Upper lobe of right lung (tissue), 1 donor: ENCODE data around the gene GDF15. TPM values are rescaled to one million over a fixed set of nuclear protein-coding genes. Genes with fewer than 3 reads are reported as not detected.

Experiments
- ATAC-seq: fragments of 200-7000 bp; cut with Tn5 transposase; one replicate; pipeline ENCODE4 v1.9.1; 2020; ENCODE audit warnings: mild to moderate bottlenecking, moderate library complexity
- DNase-seq: peaks from one replicate; pipeline ENCODE4 v3.0.0-alpha.2; 2020
- H3K27ac ChIP-seq: fragments of 200-600 bp; one replicate; pipeline ENCODE4 v1.8.0; 2022
- H3K27me3 ChIP-seq: fragments of 200-600 bp; one replicate; pipeline ENCODE4 v1.8.0; 2022; ENCODE audit warnings: mild to moderate bottlenecking
- H3K36me3 ChIP-seq: fragments of 200-600 bp; one replicate; pipeline ENCODE4 v1.8.0; 2022
- H3K4me1 ChIP-seq: fragments of 200-600 bp; one replicate; pipeline ENCODE4 v1.8.0; 2022
- H3K4me3 ChIP-seq: fragments of 200-600 bp; one replicate; pipeline ENCODE4 v1.8.0; 2022; ENCODE audit warnings: mild to moderate bottlenecking
- H3K9me3 ChIP-seq: fragments of 200-600 bp; one replicate; pipeline ENCODE4 v1.8.0; 2022
- CTCF ChIP-seq: fragments of 200-600 bp; IDR thresholded peaks from one replicate; pipeline ENCODE4 v1.8.0; 2022; ENCODE audit warnings: antibody characterized with exemption
- intact Hi-C: fragments of 100-400 bp; cut with DNase I; formaldehyde crosslinking; loops from one replicate; pipeline ENCODE4 v1.11.0; 2022
- total RNA-seq: library from RNA; stranded (reverse); fragmentation: NEBNext Ultra II Directional; extraction: Animal tissue kit (Norgen Biotek cat#: 25700); gene quantifications from one replicate; pipeline ENCODE4 v1.2.1, GENCODE V29; 2021
- donor health status: DM: no; HTN: yes; CAD: no; lungs with severe emphysema.

GDF15 gene
- total RNA-seq, 1 donor from 2014 or later, result 105 TPM

GRCh38 chr19:18392926-18393325 lies 7.0 kb downstream of the GDF15 start:
- Histone ChIP-seq H3K36me3 (peaks cover 11% of the 10 kb centered on the region), H3K9me3 (no peaks in the 10 kb centered on the region), H3K4me3 (peak overlapping the region; percentile 32), H3K4me1 (peaks cover 11% of the 10 kb centered on the region), H3K27ac (peak overlapping the region; percentile 24), H3K27me3 (peaks cover 11% of the 10 kb centered on the region)
- no peak for DNase-seq
- ATAC-seq, result no peak
- intact Hi-C loops, result loop anchor here (5.0 kb wide), 1 partner anchor 41 kb away; no protein-coding TSS in a partner anchor
- TF ChIP-seq CTCF, result no peak

- ATAC-seq (peak; percentile 53), DNase-seq (no peak)
- Histone ChIP-seq H3K27me3 (peaks cover 12% of the 10 kb centered on the region), H3K27ac (no peak overlapping the region), H3K4me3 (peak overlapping the region; percentile 32), H3K9me3 (no peaks in the 10 kb centered on the region), H3K36me3 (peaks cover 11% of the 10 kb centered on the region), H3K4me1 (peaks cover 10% of the 10 kb centered on the region)
- intact Hi-C loops, result loop anchor here (5.0 kb wide), 1 partner anchor 42 kb away; no protein-coding TSS in a partner anchor
- no peak for TF ChIP-seq CTCF
Observed at GRCh38 chr19:18393836-18394235, 7.9 kb downstream of the GDF15 start.

- no peak for DNase-seq
- H3K36me3 ChIP-seq, result no peaks in the 10 kb centered on the region
- no peaks in the 10 kb centered on the region for H3K9me3 ChIP-seq
- H3K4me1 ChIP-seq, result peaks cover 16% of the 10 kb centered on the region
- intact Hi-C loops, result no loop called here
- ATAC-seq, result no peak
- no peak for TF ChIP-seq CTCF
- no peak overlapping the region for H3K27ac ChIP-seq
- H3K4me3 ChIP-seq, result peak overlapping the region; percentile 43
- peaks cover 12% of the 10 kb centered on the region for H3K27me3 ChIP-seq
Observed at GRCh38 chr19:18396471-18397241, 10.7 kb downstream of the GDF15 start.

- peak within 1 kb of the TSS; percentile 36 for H3K27ac ChIP-seq
- DNase-seq, result peak; percentile 78
- ATAC-seq, result peak; percentile 86
- TF ChIP-seq CTCF, result no peak
- H3K4me3 ChIP-seq, result peak within 1 kb of the TSS; percentile 43
- intact Hi-C loops, result no loop called here
- H3K36me3 ChIP-seq, result no peaks in the 10 kb centered on the region
- no peaks in the 10 kb centered on the region for H3K9me3 ChIP-seq
- peaks cover 12% of the 10 kb centered on the region for H3K27me3 ChIP-seq
- peaks cover 16% of the 10 kb centered on the region for H3K4me1 ChIP-seq
Observed at GRCh38 chr19:18397242-18398202, 11.6 kb downstream of the GDF15 start, which contains the start of gene LRRC25. LRRC25 (minus strand) TSS chr19:18397622; CDS start chr19:18396963, 659 bp downstream.

- Histone ChIP-seq H3K27ac (no peak overlapping the region), H3K27me3 (peaks cover 12% of the 10 kb centered on the region), H3K36me3 (no peaks in the 10 kb centered on the region), H3K4me3 (no peak overlapping the region), H3K4me1 (peaks cover 16% of the 10 kb centered on the region), H3K9me3 (no peaks in the 10 kb centered on the region)
- intact Hi-C loops, result no loop called here
- TF ChIP-seq CTCF, result no peak
- DNase-seq (no peak), ATAC-seq (peak; percentile 38)
Observed at GRCh38 chr19:18399008-18399407, 13.1 kb downstream of the GDF15 start.
